Esophagus squamous epithelium (tissue), 5 donors: ENCODE measurements around the gene ADGRG3. TPM values are rescaled to one million over a fixed set of nuclear protein-coding genes. Genes with fewer than 3 reads are reported as not detected.

Source experiments
- DNase-seq: peaks from one replicate; lab custom pipeline; 2025; lab: John Stamatoyannopoulos, UW
- H3K27ac ChIP-seq, 4 donors: fragments of 200-600 bp; sonication (generic); one replicate each; pipeline ENCODE4 v1.5.1; 2016 to 2019; ENCODE audit warnings: mild to moderate bottlenecking in 1 of 4
- H3K27me3 ChIP-seq, 4 donors: fragments of 200-600 bp; sonication (generic); 1 replicate in 3 of 4; 2 replicates in 1 of 4; pipeline versions ENCODE4 v1.5.1 to v1.6.0; 2017 to 2021; ENCODE audit warnings: antibody characterized with exemption in 1 of 4
- H3K36me3 ChIP-seq, 3 donors: fragments of 200-600 bp; sonication (generic); one replicate each; pipeline ENCODE4 v1.5.1; 2016 to 2019
- H3K4me1 ChIP-seq, 3 donors: fragments of 200-600 bp; sonication (generic); one replicate each; pipeline ENCODE4 v1.5.1; 2017 to 2019
- H3K4me3 ChIP-seq, 4 donors: fragments of 200-600 bp; sonication (generic); 1 replicate in 3 of 4; 2 replicates in 1 of 4; pipeline ENCODE4 v1.5.1; 2016 to 2019; ENCODE audit warnings: mild to moderate bottlenecking in 2 of 4, moderate library complexity in 1 of 4
- H3K9me3 ChIP-seq, 3 donors: fragments of 200-600 bp; sonication (generic); one replicate each; pipeline ENCODE4 v1.5.1; 2016 to 2019
- CTCF ChIP-seq, 6 experiments: fragments of 450-650 bp in 4 of 6; fragments of 200-600 bp in 2 of 6; sonication (generic) in 2 of 6; IDR thresholded peaks; one replicate each; pipeline ENCODE4 v1.5.1; 2016 to 2019; ENCODE audit warnings: antibody characterized with exemption in 6 of 6, mild to moderate bottlenecking in 4 of 6, moderate library complexity in 4 of 6
- POLR2A ChIP-seq, 4 donors: fragments of 450-650 bp; IDR thresholded peaks; one replicate each; pipeline ENCODE4 v1.6.1; 2017; ENCODE audit warnings: antibody characterized with exemption in 4 of 4, mild to moderate bottlenecking in 4 of 4, moderate library complexity in 3 of 4
- WGBS, 2 donors: methylation state at CpG; one replicate each; pipeline ENCODE4 v1.1.5; 2018; 5-methylcytosine and 5-hydroxymethylcytosine counted together
- intact Hi-C: fragments of 100-400 bp; cut with DNase I; formaldehyde crosslinking; loops from one replicate; pipeline ENCODE4 v1.15.0; 2022
- total RNA-seq, 4 donors: library from RNA; depleted of rRNA; stranded (reverse); fragments of >200 nt; gene quantifications; one replicate each; pipeline ENCODE4 v1.1.0, GENCODE V29; 2016
- donor health status: DM: yes; HTN: yes; CAD: no.

ADGRG3 gene
- total RNA-seq, 4 donors from 2014 or later, result 1.5 to 3.9 (median 2.1) TPM; not detected in 1

DNA sequence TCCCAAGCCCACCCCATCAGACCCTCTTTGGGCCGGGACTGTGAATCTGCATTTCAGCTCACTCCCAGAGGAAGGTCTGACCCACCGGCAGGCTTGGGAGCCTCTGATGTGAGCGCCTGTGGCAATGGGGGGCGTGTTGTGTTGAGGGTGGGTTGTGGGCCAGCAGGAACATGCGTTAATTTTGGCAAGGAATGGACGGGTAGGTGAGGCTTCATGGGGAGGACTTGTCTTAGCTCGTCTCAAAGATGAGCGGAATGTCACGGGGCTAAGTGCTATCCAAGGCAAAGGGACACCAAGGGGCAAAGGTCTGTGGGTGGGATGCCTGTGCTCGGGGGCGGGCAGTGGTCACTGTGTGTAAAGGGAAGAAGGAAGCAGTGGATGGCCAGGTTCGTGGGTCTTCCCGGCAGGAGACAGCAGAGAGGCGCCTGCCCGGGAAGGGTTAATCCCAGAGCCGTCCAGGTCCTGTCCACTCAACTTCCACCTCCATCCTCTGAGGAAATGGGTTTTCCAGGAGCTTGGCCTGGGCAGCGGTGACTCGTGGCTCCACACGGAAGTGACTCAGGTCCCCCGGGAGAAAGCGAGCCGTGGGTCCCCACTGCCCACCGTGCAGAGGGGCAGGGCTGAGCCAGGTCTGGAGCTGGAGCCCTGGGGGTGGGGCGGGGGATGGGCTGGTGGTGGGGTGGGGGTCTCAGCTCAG lies 22.3 kb upstream of the ADGRG3 start:
- TF ChIP-seq POLR2A (IDR thresholded peaks at IDR 0.05) (no peak), CTCF (IDR thresholded peaks at IDR 0.05) (no peak)
- no peak for DNase-seq
- Histone ChIP-seq H3K4me1 (peaks cover 11 to 70% (median 45%) of the 10 kb centered on the region in 3 donors), H3K27ac (peak overlapping the region; percentile 19 to 81 (median 72)), H3K9me3 (no peaks in the 10 kb centered on the region), H3K27me3 (peaks cover 0 to 12% (median 0%) of the 10 kb centered on the region in 4 donors), H3K36me3 (peaks cover 0 to 60% (median 0%) of the 10 kb centered on the region in 3 donors), H3K4me3 (peak overlapping the region in 1 of 4 donors; percentile 7)
- 30 to 32% methylated on average over 11 to 12 of the region's 24 CpGs for WGBS, 2 donors
- intact Hi-C loops, result loop anchor here (5.0 kb wide), 1 partner anchor 44 kb away; no protein-coding TSS in a partner anchor

- Histone ChIP-seq H3K27ac (peak overlapping the region; percentile 19 to 81 (median 72)), H3K27me3 (peaks cover 0 to 12% (median 0%) of the 10 kb centered on the region in 4 donors), H3K4me3 (peak overlapping the region in 1 of 4 donors; percentile 7), H3K9me3 (no peaks in the 10 kb centered on the region), H3K36me3 (peaks cover 5 to 60% (median 6%) of the 10 kb centered on the region in 3 donors), H3K4me1 (peaks cover 11 to 70% (median 45%) of the 10 kb centered on the region in 3 donors)
- intact Hi-C loops, result loop anchor here (5.0 kb wide), 1 partner anchor 44 kb away; no protein-coding TSS in a partner anchor
- TF ChIP-seq CTCF (IDR thresholded peaks at IDR 0.05) (no peak), POLR2A (IDR thresholded peaks at IDR 0.05) (no peak)
- no peak for DNase-seq
- 20 to 66% methylated on average over 2 to 7 of the region's 14 CpGs for WGBS, 2 donors
These were observed 21.6 kb upstream of the ADGRG3 start for GRCh38 chr16:57646388-57647039.

- DNase-seq, result no peak
- TF ChIP-seq POLR2A (IDR thresholded peaks at IDR 0.05) (no peak), CTCF (IDR thresholded peaks at IDR 0.05) (no peak)
- H3K4me3 ChIP-seq, result no peak overlapping the region
- peak overlapping the region; percentile 19 to 81 (median 72) for H3K27ac ChIP-seq
- intact Hi-C loops, result loop anchor here (5.0 kb wide), 1 partner anchor 45 kb away; no protein-coding TSS in a partner anchor
- peaks cover 5 to 60% (median 8%) of the 10 kb centered on the region in 3 donors for H3K36me3 ChIP-seq
- H3K4me1 ChIP-seq, result peaks cover 11 to 66% (median 45%) of the 10 kb centered on the region in 3 donors
- H3K27me3 ChIP-seq, result peaks cover 0 to 12% (median 0%) of the 10 kb centered on the region in 4 donors
- WGBS, 2 donors, result 22 to 48% methylated on average over 7 of the region's 10 CpGs
- H3K9me3 ChIP-seq, result no peaks in the 10 kb centered on the region
These were observed 20.8 kb upstream of the ADGRG3 start for GRCh38 chr16:57647136-57647875.

DNA sequence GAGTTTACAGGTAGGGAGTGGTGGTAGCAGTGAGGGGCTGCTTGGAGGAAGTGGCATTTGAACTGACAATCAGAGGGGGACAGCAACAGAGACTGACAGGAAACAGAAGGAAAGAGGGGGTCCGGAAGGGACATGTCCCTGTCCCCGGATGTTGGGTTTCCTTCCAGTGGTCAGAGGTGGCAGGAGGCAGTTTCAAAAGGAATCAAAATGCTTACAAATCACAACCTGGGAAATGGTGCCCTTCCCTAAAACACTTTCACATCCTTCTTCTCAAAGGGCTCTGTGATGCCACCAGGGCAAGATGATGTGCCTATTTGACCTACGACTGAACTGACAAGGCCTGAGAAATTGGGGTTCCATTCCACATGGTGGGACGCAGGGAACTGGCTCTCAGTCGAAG lies 20.0 kb upstream of the ADGRG3 start:
- Histone ChIP-seq H3K27ac (peak overlapping the region in 3 of 4 donors; percentile 70 to 81 (median 73)), H3K27me3 (peaks cover 0 to 12% (median 0%) of the 10 kb centered on the region in 4 donors), H3K36me3 (peaks cover 7 to 68% (median 8%) of the 10 kb centered on the region in 3 donors), H3K4me1 (peaks cover 11 to 60% (median 40%) of the 10 kb centered on the region in 3 donors), H3K9me3 (no peaks in the 10 kb centered on the region), H3K4me3 (no peak overlapping the region)
- TF ChIP-seq POLR2A (IDR thresholded peaks at IDR 0.05) (no peak), CTCF (IDR thresholded peaks at IDR 0.05) (no peak)
- intact Hi-C loops, result loop anchor here (5.0 kb wide), 1 partner anchor 46 kb away; no protein-coding TSS in a partner anchor
- WGBS, 2 donors, result 56 to 86% methylated on average over 5 of the region's 5 CpGs
- DNase-seq, result no peak
